Measurements from ENCODE around the gene PNPLA5. TPM values are rescaled to one million over a fixed set of nuclear protein-coding genes. Genes with fewer than 3 reads are reported as not detected.

Gene PNPLA5
- total RNA-seq, 1 experiment from 2014 or later: 5.5 TPM

- no peaks in the 10 kb centered on the region for H3K9me3 ChIP-seq (ENCODE audit: control insufficient read depth, low read depth, low read length)
- H3K27ac ChIP-seq (ENCODE audit: insufficient read length, low read depth, low read length): no peak overlapping the region
- no peak overlapping the region for H2BK20ac ChIP-seq (ENCODE audit: low read depth, low read length, poor library complexity, severe bottlenecking)
- H2BK5ac ChIP-seq (ENCODE audit: insufficient read length, low read length): no peak overlapping the region
- H3K4me1 ChIP-seq (ENCODE audit: insufficient read depth, low read length): no peaks in the 10 kb centered on the region
- Mint-ChIP-seq H3K36me3 (ENCODE audit: insufficient read depth in 1 of 3, low read depth in 3 of 3) (peaks cover 0 to 16% (median 9%) of the 10 kb centered on the region in 3 experiments; a peak in 4 of 7 replicates), H3K27me3 (ENCODE audit: low read depth) (peaks cover 40% of the 10 kb centered on the region), H3K4me1 (peaks cover 16 to 30% of the 10 kb centered on the region in 2 experiments), H3K27ac (no peak overlapping the region), H3K4me3 (no peak overlapping the region), H3K9me3 (peaks cover 11 to 19% of the 10 kb centered on the region in 2 experiments; a peak in 3 of 5 replicates)
- no peak overlapping the region for H3K14ac ChIP-seq (ENCODE audit: insufficient read depth, low read length)
- no peak overlapping the region for H3K4me2 ChIP-seq (ENCODE audit: insufficient read depth, insufficient read length, low read length)
- no peak overlapping the region for H3K18ac ChIP-seq (ENCODE audit: insufficient read length, low read depth, low read length)
- no peak overlapping the region for H2AK5ac ChIP-seq (ENCODE audit: insufficient read length, low read length)
- no peak overlapping the region for H2BK120ac ChIP-seq (ENCODE audit: low read depth, low read length, poor library complexity, severe bottlenecking)
- DNase-seq: no peak
- H3K79me1 ChIP-seq (ENCODE audit: insufficient read depth, low read depth, low read length, poor library complexity, severe bottlenecking): no peaks in the 10 kb centered on the region
- H4K8ac ChIP-seq (replicated peaks; ENCODE audit: insufficient read length, low read depth, low read length): no peak overlapping the region
- no peak overlapping the region for H3K9ac ChIP-seq (ENCODE audit: extremely low read depth, insufficient read length, low read length)
- H3K56ac ChIP-seq (ENCODE audit: insufficient read length, low read depth, low read length): no peak overlapping the region
- no peaks in the 10 kb centered on the region for H3K79me2 ChIP-seq (ENCODE audit: insufficient read depth, low read length)
- no peak overlapping the region for H3T11ph ChIP-seq (ENCODE audit: low read length)
- H2BK15ac ChIP-seq (ENCODE audit: low read depth, low read length): no peak overlapping the region
- WGBS (ENCODE audit: extremely low coverage, insufficient read length, low lambda C conversion rate): no CpG with 5 or more reads among the region's 4 CpGs
- H2AFZ ChIP-seq (ENCODE audit: low read length): no peak overlapping the region
- H3K27me3 ChIP-seq (ENCODE audit: insufficient read depth, low read length): no peaks in the 10 kb centered on the region
- no peaks in the 10 kb centered on the region for H3K23me2 ChIP-seq (ENCODE audit: insufficient read length, low read depth, low read length, poor library complexity, severe bottlenecking)
- no peak overlapping the region for H4K91ac ChIP-seq (ENCODE audit: insufficient read length, low read depth, low read length)
- H2BK12ac ChIP-seq (ENCODE audit: insufficient read length, low read depth, low read length): no peak overlapping the region
- no peak overlapping the region for H3K4ac ChIP-seq (ENCODE audit: low read depth, low read length)
- H4K5ac ChIP-seq (ENCODE audit: insufficient read length, low read depth, low read length): no peak overlapping the region
- no peak overlapping the region for H3K23ac ChIP-seq (ENCODE audit: insufficient read length, low read depth, low read length)
- no peaks in the 10 kb centered on the region for H4K20me1 ChIP-seq (ENCODE audit: control insufficient read depth, insufficient read depth, insufficient read length)
- TF ChIP-seq CTCF (conservative IDR thresholded peaks at IDR 0.05): no peak
Measured at GRCh38 chr22:43911351-43911750, 19.5 kb upstream of the PNPLA5 start.

All from H9 (cell line).